KMS-11 (cell line): ENCODE measurements around the gene FANCL.

Source experiments
- H2AFZ ChIP-seq: fragments of 200-600 bp; sonication (generic); 2 replicates; pipeline ENCODE4 v1.6.1; 2016; ENCODE audit warnings: antibody characterized with exemption, mixed run types, low read depth
- H3K27ac ChIP-seq: fragments of 200-600 bp; sonication (generic); 2 replicates; pipeline ENCODE4 v1.6.1; 2016; ENCODE audit warnings: mild to moderate bottlenecking, mixed run types
- H3K27me3 ChIP-seq: fragments of 200-600 bp; sonication (generic); 2 replicates; pipeline ENCODE4 v1.6.1; 2017; ENCODE audit warnings: mild to moderate bottlenecking, low read depth, mixed run types, moderate library complexity; ENCODE audit not compliant: insufficient read depth
- H3K36me3 ChIP-seq: fragments of 200-600 bp; sonication (generic); 2 replicates; pipeline ENCODE4 v1.6.1; 2017; ENCODE audit warnings: mild to moderate bottlenecking, mixed run types; ENCODE audit not compliant: insufficient read depth
- H3K4me1 ChIP-seq: fragments of 200-600 bp; sonication (generic); 2 replicates; pipeline ENCODE4 v1.6.1; 2016; ENCODE audit warnings: mild to moderate bottlenecking, low read depth, mixed run types; ENCODE audit not compliant: poor library complexity, severe bottlenecking
- H3K4me2 ChIP-seq: fragments of 200-600 bp; sonication (generic); 2 replicates; pipeline ENCODE4 v1.7.0; 2016; ENCODE audit warnings: mild to moderate bottlenecking, mixed run types
- H3K4me3 ChIP-seq: fragments of 200-600 bp; sonication (generic); IDR thresholded peaks from 2 replicates; pipeline ENCODE4 v1.6.1; 2017; ENCODE audit warnings: low read depth, low read length, mixed read lengths; ENCODE audit not compliant: insufficient read depth
- H3K79me2 ChIP-seq: fragments of 200-600 bp; sonication (generic); 2 replicates; pipeline ENCODE4 v1.6.1; 2016; ENCODE audit warnings: low read depth, mixed run types; ENCODE audit not compliant: insufficient read depth
- H3K9ac ChIP-seq: fragments of 200-600 bp; sonication (generic); 2 replicates; pipeline ENCODE4 v1.6.1; 2016; ENCODE audit warnings: mild to moderate bottlenecking, mixed run types
- H4K20me1 ChIP-seq: fragments of 200-600 bp; sonication (generic); 2 replicates; pipeline ENCODE4 v1.6.1; 2016; ENCODE audit warnings: mild to moderate bottlenecking, mixed run types; ENCODE audit not compliant: insufficient read depth
- TF ChIP-seq, protein P1 (sequence below): fragments of 200-600 bp; sonication (generic); conservative IDR thresholded peaks from 2 replicates; pipeline ENCODE4 v1.6.1; 2017; ENCODE audit warnings: low read depth, mild to moderate bottlenecking, antibody characterized with exemption, low read length, moderate library complexity, mixed read lengths

Gene FANCL

GRCh38 chr2:58203018-58203417, 38.1 kb downstream of the FANCL start:
- Histone ChIP-seq H3K4me3 (no peak overlapping the region), H2AFZ (no peak overlapping the region), H3K27me3 (no peaks in the 10 kb centered on the region), H3K4me2 (no peak overlapping the region), H4K20me1 (no peaks in the 10 kb centered on the region), H3K9ac (no peak overlapping the region), H3K27ac (no peak overlapping the region), H3K79me2 (no peaks in the 10 kb centered on the region), H3K36me3 (0 out of 2 replicates have a peak, but pooled peaks cover 2% of the 10 kb centered on the region), H3K4me1 (no peaks in the 10 kb centered on the region)
- TF ChIP-seq, protein P1, sequence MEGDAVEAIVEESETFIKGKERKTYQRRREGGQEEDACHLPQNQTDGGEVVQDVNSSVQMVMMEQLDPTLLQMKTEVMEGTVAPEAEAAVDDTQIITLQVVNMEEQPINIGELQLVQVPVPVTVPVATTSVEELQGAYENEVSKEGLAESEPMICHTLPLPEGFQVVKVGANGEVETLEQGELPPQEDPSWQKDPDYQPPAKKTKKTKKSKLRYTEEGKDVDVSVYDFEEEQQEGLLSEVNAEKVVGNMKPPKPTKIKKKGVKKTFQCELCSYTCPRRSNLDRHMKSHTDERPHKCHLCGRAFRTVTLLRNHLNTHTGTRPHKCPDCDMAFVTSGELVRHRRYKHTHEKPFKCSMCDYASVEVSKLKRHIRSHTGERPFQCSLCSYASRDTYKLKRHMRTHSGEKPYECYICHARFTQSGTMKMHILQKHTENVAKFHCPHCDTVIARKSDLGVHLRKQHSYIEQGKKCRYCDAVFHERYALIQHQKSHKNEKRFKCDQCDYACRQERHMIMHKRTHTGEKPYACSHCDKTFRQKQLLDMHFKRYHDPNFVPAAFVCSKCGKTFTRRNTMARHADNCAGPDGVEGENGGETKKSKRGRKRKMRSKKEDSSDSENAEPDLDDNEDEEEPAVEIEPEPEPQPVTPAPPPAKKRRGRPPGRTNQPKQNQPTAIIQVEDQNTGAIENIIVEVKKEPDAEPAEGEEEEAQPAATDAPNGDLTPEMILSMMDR, result no peak

GRCh38 chr2:58202404-58202803, 38.7 kb downstream of the FANCL start:
- H3K36me3 ChIP-seq, result 0 out of 2 replicates have a peak, but pooled peaks cover 2% of the 10 kb centered on the region
- no peaks in the 10 kb centered on the region for H3K27me3 ChIP-seq
- TF ChIP-seq, protein P1, result no peak
- H4K20me1 ChIP-seq, result no peaks in the 10 kb centered on the region
- H3K9ac ChIP-seq, result no peak overlapping the region
- no peaks in the 10 kb centered on the region for H3K79me2 ChIP-seq
- H3K27ac ChIP-seq, result no peak overlapping the region
- H3K4me1 ChIP-seq, result no peaks in the 10 kb centered on the region
- no peak overlapping the region for H2AFZ ChIP-seq
- no peak overlapping the region for H3K4me2 ChIP-seq
- H3K4me3 ChIP-seq, result no peak overlapping the region

GRCh38 chr2:58197894-58198293, 43.2 kb downstream of the FANCL start:
- Histone ChIP-seq H3K4me3 (no peak overlapping the region), H3K27me3 (no peaks in the 10 kb centered on the region)

DNA sequence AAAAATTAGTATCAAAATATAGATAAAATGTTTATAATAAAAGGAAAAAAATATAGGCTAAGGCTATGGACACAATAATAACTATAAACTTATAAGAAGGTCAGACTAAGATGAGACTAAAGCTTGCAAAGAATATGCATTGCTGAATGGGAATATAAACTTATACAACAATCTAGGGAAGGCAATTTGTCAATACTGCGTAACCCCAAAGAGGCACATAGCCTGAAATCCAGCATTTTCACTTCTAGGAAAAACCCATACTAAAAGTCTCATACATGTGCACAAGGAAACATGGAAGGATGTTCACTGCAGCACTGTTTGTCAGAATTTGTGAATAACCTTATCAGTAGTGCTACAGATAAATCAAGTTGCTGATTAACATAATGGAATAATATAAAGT, 45.5 kb downstream of the FANCL start:
- Histone ChIP-seq H3K4me2 (no peak overlapping the region), H3K27ac (no peak overlapping the region), H4K20me1 (no peaks in the 10 kb centered on the region), H3K4me1 (no peaks in the 10 kb centered on the region), H2AFZ (no peak overlapping the region), H3K79me2 (no peaks in the 10 kb centered on the region), H3K4me3 (no peak overlapping the region), H3K27me3 (no peaks in the 10 kb centered on the region), H3K36me3 (0 out of 2 replicates have a peak, but pooled peaks cover 2% of the 10 kb centered on the region), H3K9ac (no peak overlapping the region)
- TF ChIP-seq, protein P1, result no peak

More at GRCh38 chr2:58197894-58198293, 43.2 kb downstream of the FANCL start:
- no peaks in the 10 kb centered on the region for H4K20me1 ChIP-seq
- H3K4me1 ChIP-seq, result no peaks in the 10 kb centered on the region
- H3K79me2 ChIP-seq, result no peaks in the 10 kb centered on the region
- H3K4me2 ChIP-seq, result no peak overlapping the region
- no peak overlapping the region for H3K27ac ChIP-seq
- no peak overlapping the region for H2AFZ ChIP-seq
- TF ChIP-seq, protein P1, result no peak
- 0 out of 2 replicates have a peak, but pooled peaks cover 2% of the 10 kb centered on the region for H3K36me3 ChIP-seq
- no peak overlapping the region for H3K9ac ChIP-seq
